Measurements from ENCODE around the gene CNTROB. TPM values are rescaled to one million over a fixed set of nuclear protein-coding genes. Genes with fewer than 3 reads are reported as not detected.

The CNTROB gene
- total RNA-seq, 6 experiments from 2014 or later: 20.8 to 32.2 (median 28.5) TPM

DNA sequence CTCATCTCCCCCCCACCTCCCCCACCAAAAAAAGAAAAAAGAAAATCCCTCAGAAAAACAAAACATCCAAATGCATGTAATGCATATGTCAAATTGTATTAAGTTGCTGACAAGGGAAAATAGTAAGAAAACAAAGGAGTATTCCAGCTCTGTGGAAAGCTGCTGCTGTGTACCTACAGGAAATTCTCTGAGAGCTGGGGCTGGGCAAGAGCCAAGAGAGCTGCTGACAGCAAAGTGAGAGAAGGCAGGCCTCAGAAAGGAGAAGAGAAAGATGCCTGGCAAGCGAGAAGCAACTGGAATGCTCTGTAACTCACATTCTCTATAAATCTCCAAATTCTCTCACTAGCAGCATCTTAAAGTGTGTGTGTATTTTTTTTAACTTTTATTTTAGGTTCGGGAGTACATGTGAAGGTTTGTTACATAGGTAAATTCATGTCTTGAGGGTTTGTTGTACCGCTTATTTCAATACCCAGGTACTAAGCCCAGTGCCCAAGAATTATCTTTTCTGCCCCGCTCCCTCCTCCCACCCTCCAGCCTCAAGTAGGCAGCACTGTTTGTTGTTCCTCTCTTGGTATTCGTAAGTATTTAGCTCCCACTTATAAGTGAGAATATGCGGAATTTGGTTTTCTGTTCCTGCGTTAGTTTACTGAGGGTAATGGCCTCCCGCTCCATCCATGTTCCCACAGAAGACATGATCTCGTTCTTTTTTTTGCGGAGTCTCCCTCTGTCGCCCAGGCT, 24.4 kb downstream of the CNTROB start:
- H3K36me3 Mint-ChIP-seq (ENCODE audit: low read depth): no peaks in the 10 kb centered on the region
- no peak overlapping the region for H3K27ac Mint-ChIP-seq
- H3K4me1 Mint-ChIP-seq (ENCODE audit: low read depth): no peaks in the 10 kb centered on the region
- DNase-seq: no peak
- H3K4me3 Mint-ChIP-seq: no peak overlapping the region
- H3K9me3 Mint-ChIP-seq: no peaks in the 10 kb centered on the region
- peaks cover 2% of the 10 kb centered on the region; the same call in 1 of the 2 replicates for H3K27me3 Mint-ChIP-seq (ENCODE audit: insufficient read depth)
- TF ChIP-seq, protein P1, sequence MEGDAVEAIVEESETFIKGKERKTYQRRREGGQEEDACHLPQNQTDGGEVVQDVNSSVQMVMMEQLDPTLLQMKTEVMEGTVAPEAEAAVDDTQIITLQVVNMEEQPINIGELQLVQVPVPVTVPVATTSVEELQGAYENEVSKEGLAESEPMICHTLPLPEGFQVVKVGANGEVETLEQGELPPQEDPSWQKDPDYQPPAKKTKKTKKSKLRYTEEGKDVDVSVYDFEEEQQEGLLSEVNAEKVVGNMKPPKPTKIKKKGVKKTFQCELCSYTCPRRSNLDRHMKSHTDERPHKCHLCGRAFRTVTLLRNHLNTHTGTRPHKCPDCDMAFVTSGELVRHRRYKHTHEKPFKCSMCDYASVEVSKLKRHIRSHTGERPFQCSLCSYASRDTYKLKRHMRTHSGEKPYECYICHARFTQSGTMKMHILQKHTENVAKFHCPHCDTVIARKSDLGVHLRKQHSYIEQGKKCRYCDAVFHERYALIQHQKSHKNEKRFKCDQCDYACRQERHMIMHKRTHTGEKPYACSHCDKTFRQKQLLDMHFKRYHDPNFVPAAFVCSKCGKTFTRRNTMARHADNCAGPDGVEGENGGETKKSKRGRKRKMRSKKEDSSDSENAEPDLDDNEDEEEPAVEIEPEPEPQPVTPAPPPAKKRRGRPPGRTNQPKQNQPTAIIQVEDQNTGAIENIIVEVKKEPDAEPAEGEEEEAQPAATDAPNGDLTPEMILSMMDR (IDR thresholded peaks at IDR 0.05): no peak

DNA sequence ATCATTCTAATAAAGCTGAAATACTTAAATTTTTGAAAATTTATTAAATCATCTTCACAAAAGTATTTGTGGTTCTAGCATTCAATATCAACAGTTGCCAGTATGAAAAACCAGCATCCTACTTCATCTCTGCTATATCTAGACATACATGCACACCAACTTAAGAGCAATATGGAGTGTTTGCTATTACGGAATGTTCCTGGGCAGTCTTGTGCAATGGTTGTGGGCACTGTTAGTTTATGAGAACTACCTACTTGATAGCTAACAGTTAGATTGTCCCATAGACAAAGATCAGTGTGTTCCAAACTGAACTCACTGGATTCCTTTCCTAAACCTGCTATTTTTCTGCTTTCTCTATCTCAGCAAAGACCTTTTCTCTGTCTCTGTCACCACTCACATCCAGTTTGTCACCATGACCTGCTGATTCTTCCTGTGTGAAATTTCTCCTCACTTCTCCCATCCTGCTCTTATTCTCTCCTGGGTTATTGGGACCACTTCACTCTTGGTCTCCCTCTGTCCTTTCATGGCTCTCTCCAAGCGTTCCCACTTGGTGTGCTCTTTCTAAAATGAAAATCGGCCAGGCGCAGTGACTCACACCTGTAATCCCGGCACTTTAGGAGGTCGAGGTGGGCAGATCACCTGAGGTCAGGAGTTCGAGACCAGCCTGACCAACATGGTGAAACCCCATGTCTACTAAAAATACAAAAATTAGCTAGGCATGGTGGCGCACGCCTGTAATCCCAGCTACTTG, 27.7 kb downstream of the CNTROB start:
- Mint-ChIP-seq H3K27me3 (ENCODE audit: insufficient read depth) (peaks cover 2% of the 10 kb centered on the region; the same call in 1 of the 2 replicates), H3K36me3 (ENCODE audit: low read depth) (no peaks in the 10 kb centered on the region), H3K4me1 (ENCODE audit: low read depth) (no peaks in the 10 kb centered on the region), H3K4me3 (no peak overlapping the region), H3K9me3 (no peaks in the 10 kb centered on the region), H3K27ac (no peak overlapping the region)
- DNase-seq: no peak
- TF ChIP-seq, protein P1 (IDR thresholded peaks at IDR 0.05): no peak

DNA sequence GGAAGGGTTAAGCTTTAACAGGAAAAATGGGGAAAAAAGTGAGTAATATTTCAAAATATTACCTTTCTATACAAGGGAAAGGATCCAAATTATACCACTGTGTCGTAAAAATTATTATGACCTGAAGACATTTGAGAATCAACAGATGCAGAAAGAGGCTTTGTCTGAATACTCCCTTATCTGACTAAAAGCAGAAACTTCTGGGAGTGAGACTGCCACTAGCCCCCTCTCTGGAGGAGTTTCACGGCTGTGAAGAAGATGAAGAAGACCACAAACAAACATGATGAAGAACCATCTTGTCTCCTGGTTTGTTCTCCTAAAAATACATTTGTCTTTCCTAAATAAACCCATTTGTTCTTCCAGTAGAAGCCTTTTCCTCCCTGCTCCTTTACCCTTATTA, 29.4 kb downstream of the CNTROB start:
- Mint-ChIP-seq H3K9me3 (no peaks in the 10 kb centered on the region), H3K4me1 (ENCODE audit: low read depth) (no peaks in the 10 kb centered on the region), H3K27me3 (ENCODE audit: insufficient read depth) (peaks cover 2% of the 10 kb centered on the region; the same call in 1 of the 2 replicates), H3K27ac (no peak overlapping the region), H3K36me3 (ENCODE audit: low read depth) (no peaks in the 10 kb centered on the region), H3K4me3 (no peak overlapping the region)
- DNase-seq: no peak
- TF ChIP-seq, protein P1 (IDR thresholded peaks at IDR 0.05): no peak

DNA sequence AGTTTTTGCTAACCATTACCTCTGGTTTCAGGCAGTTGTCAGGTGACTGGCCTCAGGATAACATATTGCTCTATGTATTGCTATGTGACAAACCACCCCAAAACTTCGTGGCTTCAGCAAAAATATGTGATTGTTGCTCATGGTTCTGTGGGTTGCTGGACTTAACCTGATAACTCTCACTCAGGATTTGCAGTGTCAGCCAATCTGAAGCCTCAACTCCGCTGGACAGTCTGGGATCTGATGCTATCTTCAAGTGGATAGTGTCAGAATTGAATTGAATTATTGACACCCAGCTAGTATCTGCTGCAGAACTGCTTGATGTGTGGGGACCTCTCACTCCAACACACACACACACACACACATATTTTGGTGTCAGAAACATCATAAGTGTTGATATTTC, 35.7 kb downstream of the CNTROB start:
- Mint-ChIP-seq H3K27me3 (ENCODE audit: insufficient read depth) (peaks cover 9% of the 10 kb centered on the region), H3K9me3 (no peaks in the 10 kb centered on the region), H3K36me3 (ENCODE audit: low read depth) (no peaks in the 10 kb centered on the region), H3K4me1 (ENCODE audit: low read depth) (no peaks in the 10 kb centered on the region), H3K27ac (no peak overlapping the region), H3K4me3 (no peak overlapping the region)
- TF ChIP-seq, protein P1 (IDR thresholded peaks at IDR 0.05): no peak
- DNase-seq: no peak

DNA sequence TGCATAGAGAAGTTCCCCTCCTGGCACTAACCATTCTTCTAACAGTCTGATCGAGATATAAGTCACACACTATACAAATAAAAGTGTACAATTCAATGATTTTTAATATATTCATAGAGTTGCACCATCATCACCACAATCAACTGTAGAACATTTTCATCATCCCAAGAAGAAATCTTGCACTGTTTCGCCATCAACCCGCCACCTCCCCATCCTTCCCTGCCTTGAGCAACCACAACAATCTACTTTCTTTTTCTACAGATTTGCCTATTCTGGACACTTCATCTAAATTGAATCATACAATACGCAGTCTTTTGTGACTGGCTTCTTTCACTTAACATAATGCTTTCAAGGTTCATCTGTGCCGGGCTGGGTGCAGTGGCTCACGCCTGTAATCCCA, 37.4 kb downstream of the CNTROB start:
- Mint-ChIP-seq H3K4me3 (no peak overlapping the region), H3K36me3 (ENCODE audit: low read depth) (peaks cover 4% of the 10 kb centered on the region), H3K4me1 (ENCODE audit: low read depth) (no peaks in the 10 kb centered on the region), H3K9me3 (peaks cover 4% of the 10 kb centered on the region), H3K27me3 (ENCODE audit: insufficient read depth) (peaks cover 11% of the 10 kb centered on the region), H3K27ac (no peak overlapping the region)
- no peak for DNase-seq
- TF ChIP-seq, protein P1 (IDR thresholded peaks at IDR 0.05): no peak
